NCI-H1436 treated with DMSO at 0.1 percent for 48 hours (cell line): ENCODE data around the gene SYTL2.
A peak's percentile ranks its signal among the peaks of the same experiment; 100 is the strongest.

Experiments
- DNase-seq: peaks from one replicate; lab custom pipeline; 2025; lab: John Stamatoyannopoulos, UW

SYTL2 gene

DNA sequence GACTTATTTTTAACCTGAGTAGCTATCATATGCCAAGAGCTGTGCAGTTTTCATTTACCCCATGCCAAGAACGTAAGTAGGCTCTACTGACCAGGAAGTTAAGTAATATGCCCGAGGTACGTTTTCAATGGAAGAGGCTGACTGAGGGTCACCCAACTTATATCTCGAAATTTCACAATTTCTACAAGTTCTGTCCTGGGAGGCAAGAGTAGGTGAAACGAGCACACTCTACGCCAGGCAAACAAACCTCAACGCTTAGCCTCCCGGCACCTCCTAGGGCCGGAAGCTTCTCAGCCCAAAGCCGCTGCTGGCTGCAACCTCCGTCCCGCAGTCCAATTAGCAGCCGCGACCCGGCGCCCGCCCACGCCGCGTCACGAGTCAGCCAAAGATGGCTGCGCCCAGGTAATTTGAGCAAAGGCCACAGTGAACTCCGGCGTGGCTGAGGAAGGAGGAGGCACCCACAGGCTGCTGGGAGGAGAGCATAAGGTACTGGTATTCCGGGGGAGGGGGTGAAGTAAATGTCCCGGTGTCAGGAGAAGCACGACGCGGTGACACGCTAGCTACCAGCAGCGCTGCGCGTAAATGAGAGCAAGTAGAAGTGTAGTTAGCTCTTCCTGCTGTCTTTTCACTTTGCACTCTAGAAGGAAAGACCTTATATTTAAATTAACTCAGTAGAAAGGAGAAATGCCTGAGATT lies 163.2 kb downstream of the SYTL2 start, which contains the start of gene TMEM126A:
Gene TMEM126A, plus strand, starts transcription at position 364 of the 696 bp plus-strand sequence. CDS start 2,289 bp downstream, outside the sequence.
- peak; percentile 49 for DNase-seq

DNA sequence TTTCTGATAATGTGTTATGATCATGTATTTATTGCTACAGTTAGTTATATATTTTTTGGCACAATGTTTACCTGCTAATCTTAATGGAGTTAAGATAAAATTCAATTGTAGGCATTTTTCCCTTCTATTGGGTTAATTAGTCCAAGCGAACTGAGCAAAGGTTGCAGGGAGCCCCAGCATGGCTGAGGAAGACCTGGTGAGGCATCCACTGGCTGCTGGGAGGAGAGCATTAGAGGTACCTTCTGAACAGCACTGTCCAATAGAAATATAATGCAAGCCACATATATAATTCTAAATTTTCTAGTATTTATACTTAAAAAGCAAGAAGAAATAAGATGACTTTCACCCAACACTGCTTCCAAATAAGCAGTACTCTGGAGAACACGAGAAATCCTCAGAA lies 163.9 kb downstream of the SYTL2 start:
- no peak for DNase-seq
